Kidney epithelial cell (primary cell): Measurements from ENCODE around the gene SNX11. TPM values are rescaled to one million over a fixed set of nuclear protein-coding genes. Genes with fewer than 3 reads are reported as not detected.

Source experiments
- DNase-seq: peaks from one replicate; pipeline ENCODE4 v3.0.0-alpha.2; 2010; ENCODE audit warnings: low read depth
- H3K27me3 ChIP-seq: 2 replicates; pipeline ENCODE4 v1.6.0; 2011; ENCODE audit warnings: low read length; ENCODE audit not compliant: control insufficient read depth, insufficient read depth
- H3K36me3 ChIP-seq: 2 replicates; pipeline ENCODE4 v1.5.1; 2011; ENCODE audit warnings: low read length; ENCODE audit not compliant: control insufficient read depth, insufficient read depth
- H3K4me3 ChIP-seq: 2 replicates; pipeline ENCODE4 v1.5.1; 2011; ENCODE audit warnings: low read depth, mild to moderate bottlenecking, control low read depth, low read length
- total RNA-seq: library from RNA; depleted of rRNA; stranded (reverse); fragments of >200 nt; gene quantifications from 2 replicates; pipeline ENCODE4 v1.2.3, GENCODE V29; 2015
- TF ChIP-seq, protein P1 (sequence below): IDR thresholded peaks from 2 replicates; pipeline ENCODE4 v1.5.1; 2011; ENCODE audit warnings: mild to moderate bottlenecking, moderate library complexity, low read length, control low read depth, inconsistent platforms; ENCODE audit not compliant: insufficient read depth, poor library complexity, severe bottlenecking

SNX11 gene
- total RNA-seq, 1 donor from 2014 or later = 18.1 TPM

DNA sequence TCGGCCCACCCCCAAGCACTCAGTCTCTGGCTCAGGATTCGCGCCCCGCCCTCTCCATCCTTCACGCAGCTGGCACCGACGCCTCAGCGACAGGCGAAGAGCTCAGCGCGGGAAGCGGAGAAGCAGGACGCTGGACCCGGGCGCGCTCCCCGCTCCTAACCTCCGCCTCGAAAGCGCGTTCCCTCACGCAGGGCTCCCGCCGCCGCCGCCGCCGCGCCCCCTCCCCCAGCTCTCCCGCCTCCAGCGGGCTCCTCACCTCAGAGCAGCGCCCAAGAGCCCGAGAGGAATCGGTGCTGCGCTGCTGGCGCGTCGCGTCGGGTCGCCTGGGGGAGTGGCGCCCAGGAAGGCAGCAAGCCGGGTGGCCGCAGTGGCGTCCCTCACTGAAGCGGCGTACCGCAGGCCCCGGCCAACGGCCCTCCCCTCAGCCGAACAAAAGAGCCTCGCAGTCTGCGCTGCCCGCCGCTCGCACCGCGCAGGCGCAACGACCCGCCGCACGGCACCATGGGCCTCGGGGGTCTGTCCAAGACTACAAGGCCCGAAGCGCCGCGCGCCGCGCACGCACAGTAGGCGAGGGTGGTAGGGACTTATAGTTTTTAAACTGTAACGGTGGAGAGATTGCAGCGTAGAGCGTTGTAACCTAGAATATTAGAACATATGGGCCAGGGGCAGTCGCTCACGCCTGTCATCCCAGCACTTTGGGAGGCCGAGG lies 6.4 kb upstream of the SNX11 start, which contains the start of gene CBX1:
Gene CBX1, minus strand, starts transcription at position 467 of the 709 bp plus-strand sequence. CDS start 24,474 bp downstream, outside the sequence.
- H3K36me3 ChIP-seq = no peaks in the 10 kb centered on the region
- peak; percentile 85 for DNase-seq
- TF ChIP-seq, protein P1, sequence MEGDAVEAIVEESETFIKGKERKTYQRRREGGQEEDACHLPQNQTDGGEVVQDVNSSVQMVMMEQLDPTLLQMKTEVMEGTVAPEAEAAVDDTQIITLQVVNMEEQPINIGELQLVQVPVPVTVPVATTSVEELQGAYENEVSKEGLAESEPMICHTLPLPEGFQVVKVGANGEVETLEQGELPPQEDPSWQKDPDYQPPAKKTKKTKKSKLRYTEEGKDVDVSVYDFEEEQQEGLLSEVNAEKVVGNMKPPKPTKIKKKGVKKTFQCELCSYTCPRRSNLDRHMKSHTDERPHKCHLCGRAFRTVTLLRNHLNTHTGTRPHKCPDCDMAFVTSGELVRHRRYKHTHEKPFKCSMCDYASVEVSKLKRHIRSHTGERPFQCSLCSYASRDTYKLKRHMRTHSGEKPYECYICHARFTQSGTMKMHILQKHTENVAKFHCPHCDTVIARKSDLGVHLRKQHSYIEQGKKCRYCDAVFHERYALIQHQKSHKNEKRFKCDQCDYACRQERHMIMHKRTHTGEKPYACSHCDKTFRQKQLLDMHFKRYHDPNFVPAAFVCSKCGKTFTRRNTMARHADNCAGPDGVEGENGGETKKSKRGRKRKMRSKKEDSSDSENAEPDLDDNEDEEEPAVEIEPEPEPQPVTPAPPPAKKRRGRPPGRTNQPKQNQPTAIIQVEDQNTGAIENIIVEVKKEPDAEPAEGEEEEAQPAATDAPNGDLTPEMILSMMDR = no peak
- H3K27me3 ChIP-seq = no peaks in the 10 kb centered on the region
- peak within 1 kb of the TSS; percentile 91 for H3K4me3 ChIP-seq

DNA sequence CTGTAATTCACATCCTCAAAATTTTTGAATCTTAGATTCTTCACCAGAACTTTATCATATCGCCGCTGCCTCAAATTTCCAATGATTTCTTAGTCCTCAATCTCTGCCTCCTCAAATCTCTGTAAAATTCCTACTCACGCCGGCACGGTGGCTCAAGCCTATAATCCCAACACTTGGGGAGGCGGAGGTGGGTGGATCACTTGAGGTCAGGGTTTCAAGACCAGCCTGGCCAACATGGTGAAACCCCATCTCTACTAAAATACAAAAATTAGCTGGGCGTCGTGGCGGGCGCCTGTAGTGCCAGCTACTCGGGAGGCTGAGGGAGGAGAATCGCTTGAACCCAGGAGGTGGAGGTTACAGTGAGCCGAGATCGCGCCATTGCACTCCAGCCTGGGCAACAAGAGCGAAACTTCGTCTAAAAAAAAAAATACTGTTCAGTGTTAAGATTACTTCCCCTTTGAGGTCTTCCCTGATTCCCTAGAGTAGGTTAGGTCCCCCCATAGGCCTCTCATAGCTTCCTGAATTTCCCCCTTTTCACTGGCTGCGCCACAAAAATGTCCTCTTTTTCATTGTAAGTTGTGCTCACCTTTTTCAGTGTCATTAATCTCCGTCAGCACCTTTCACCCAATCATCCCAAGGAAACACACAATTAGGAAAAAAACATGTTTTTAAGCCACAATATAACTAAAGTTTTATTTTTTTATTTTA lies 5.4 kb upstream of the SNX11 start:
- TF ChIP-seq, protein P1 = no peak
- Histone ChIP-seq H3K36me3 (no peaks in the 10 kb centered on the region), H3K4me3 (no peak overlapping the region), H3K27me3 (no peaks in the 10 kb centered on the region)
- no peak for DNase-seq

DNA sequence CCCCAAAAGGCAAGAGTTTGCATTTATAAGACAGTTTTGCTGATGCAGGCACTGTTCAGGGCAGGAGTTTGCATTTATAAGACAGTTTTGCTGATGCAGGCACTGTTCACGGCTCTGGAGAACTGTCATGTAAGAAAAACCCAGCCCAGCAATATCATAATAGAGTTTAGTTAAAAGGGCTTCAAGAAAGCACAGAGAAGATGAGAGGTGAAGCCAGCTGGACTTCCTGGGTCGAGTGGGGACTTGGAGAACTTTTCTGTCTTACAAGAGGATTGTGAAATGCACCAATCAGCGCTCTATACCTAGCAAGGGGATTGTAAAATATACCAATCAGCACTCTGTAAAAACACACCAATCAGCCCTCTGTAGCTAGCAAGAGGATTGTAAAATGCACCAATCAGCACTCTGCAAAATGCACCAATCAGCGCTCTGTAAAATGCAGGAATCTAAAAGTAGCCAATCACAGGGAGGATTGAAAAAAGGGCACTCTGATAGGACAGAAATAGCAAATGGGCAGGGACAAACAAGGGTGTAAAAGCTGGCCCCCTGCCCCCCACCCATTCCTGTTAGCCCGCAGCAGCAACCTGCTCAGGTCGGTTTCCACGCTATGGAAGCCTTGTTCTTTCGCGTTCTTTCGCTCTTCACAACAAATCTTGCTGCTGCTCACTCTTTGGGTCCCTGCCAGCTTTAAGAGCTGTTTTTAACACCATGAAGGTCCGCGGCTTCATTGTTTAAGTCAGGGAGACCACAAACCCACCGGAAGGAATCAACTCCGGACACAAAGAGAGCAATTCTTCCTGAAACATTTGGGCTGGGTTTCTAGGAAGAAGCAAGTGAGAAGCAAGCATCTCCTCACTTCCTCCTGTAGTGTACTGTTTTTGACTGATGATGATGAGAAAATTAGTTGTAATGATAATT lies 4.5 kb upstream of the SNX11 start:
- H3K27me3 ChIP-seq = no peaks in the 10 kb centered on the region
- DNase-seq = no peak
- H3K4me3 ChIP-seq = no peak overlapping the region
- TF ChIP-seq, protein P1 = no peak
- no peaks in the 10 kb centered on the region for H3K36me3 ChIP-seq

DNA sequence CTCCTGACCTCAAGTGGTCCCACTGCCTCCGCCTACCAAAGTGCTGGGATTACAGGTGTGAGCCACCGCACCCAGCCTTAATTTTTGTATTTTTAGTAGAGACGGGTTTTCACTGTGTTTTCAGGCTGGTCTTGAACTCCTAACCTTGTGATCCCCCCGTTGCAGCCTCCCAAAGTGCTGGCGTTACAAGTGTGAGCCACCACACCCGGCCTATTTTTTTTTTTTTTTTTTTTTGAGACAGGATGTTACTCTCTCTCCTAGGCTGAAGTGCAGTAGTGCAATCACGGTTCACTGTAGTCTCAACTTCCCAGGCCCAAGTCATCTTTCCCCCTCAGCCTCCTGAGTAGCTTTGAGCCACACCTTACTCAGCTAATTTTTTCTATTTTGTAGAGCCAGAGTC lies 3.1 kb upstream of the SNX11 start:
- Histone ChIP-seq H3K4me3 (no peak overlapping the region), H3K27me3 (no peaks in the 10 kb centered on the region), H3K36me3 (no peaks in the 10 kb centered on the region)
- TF ChIP-seq, protein P1 = no peak
- DNase-seq = no peak

DNA sequence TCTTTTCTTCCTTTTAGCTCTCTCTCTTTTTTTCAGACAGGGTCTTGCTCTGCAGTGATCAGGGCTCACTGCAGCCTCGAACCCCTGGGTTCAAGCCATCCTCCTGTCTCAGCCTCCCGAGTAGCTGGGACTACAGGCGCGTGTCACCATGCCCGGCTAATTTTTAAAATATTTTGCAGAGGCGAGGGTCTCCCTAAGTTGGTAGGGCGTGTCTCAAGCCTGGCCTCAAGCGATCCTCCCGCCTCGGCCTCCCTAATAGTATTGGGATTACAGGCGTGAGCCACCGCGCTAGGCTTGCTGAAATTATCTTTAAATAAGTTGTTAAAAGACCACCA lies 797 bp upstream of the SNX11 start:
- Histone ChIP-seq H3K4me3 (peak overlapping the region; percentile 87), H3K27me3 (no peaks in the 10 kb centered on the region), H3K36me3 (no peaks in the 10 kb centered on the region)
- no peak for DNase-seq
- TF ChIP-seq, protein P1 = no peak
